NB4 (cell line): Measurements from ENCODE around the gene CORO1C.
"Not testable (repeated sequence)": the region's sequence is repeated elsewhere in the genome, so short reads cannot be mapped to it uniquely, and the experiment has no call there.

Experiments
- DNase-seq: peaks from one replicate; pipeline ENCODE4 v3.0.0; 2010; ENCODE audit warnings: low read depth
- H3K4me3 ChIP-seq: one replicate; pipeline ENCODE4 v1.5.1; 2011; ENCODE audit warnings: mild to moderate bottlenecking, low read depth, low read length, moderate library complexity
- MYC ChIP-seq: IDR thresholded peaks from 2 replicates; pipeline ENCODE4 v1.6.1; 2011; ENCODE audit warnings: low read depth, low read length
- POLR2A ChIP-seq: IDR thresholded peaks from 2 replicates; pipeline ENCODE4 v1.6.1; 2011; ENCODE audit warnings: mild to moderate bottlenecking; ENCODE audit not compliant: insufficient read length; ENCODE audit errors: extremely low read depth
- TF ChIP-seq, protein P1 (sequence below): IDR thresholded peaks from 2 replicates; pipeline ENCODE4 v1.6.1; 2011; ENCODE audit warnings: low read depth, low read length
- TF ChIP-seq, protein P2 (sequence below): IDR thresholded peaks from one replicate; pipeline ENCODE4 v1.5.1; 2012; ENCODE audit warnings: low read depth, low read length

CORO1C gene

DNA sequence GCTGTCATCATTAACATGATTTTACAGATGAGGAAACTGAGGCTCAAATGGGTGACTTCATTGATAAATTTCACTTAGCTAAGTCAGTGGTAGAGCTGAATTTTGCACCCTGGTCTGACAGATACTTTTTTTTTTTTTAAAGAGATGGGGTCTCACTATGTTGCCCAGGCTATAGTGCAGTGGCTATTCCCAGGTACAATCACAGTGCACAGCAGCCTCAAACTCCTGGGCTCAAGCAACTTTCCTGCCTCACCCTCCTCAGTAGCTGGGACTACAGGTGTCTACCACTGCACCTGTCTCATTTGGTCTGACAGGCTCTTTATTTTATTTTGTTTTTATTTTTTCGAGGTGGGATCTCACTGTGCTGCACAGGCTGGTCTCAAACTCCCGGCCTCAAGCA, 24.2 kb upstream of the CORO1C start:
- TF ChIP-seq MYC (no peak), POLR2A (no peak)
- TF ChIP-seq, protein P1, sequence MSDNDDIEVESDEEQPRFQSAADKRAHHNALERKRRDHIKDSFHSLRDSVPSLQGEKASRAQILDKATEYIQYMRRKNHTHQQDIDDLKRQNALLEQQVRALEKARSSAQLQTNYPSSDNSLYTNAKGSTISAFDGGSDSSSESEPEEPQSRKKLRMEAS: no peak
- TF ChIP-seq, protein P2, sequence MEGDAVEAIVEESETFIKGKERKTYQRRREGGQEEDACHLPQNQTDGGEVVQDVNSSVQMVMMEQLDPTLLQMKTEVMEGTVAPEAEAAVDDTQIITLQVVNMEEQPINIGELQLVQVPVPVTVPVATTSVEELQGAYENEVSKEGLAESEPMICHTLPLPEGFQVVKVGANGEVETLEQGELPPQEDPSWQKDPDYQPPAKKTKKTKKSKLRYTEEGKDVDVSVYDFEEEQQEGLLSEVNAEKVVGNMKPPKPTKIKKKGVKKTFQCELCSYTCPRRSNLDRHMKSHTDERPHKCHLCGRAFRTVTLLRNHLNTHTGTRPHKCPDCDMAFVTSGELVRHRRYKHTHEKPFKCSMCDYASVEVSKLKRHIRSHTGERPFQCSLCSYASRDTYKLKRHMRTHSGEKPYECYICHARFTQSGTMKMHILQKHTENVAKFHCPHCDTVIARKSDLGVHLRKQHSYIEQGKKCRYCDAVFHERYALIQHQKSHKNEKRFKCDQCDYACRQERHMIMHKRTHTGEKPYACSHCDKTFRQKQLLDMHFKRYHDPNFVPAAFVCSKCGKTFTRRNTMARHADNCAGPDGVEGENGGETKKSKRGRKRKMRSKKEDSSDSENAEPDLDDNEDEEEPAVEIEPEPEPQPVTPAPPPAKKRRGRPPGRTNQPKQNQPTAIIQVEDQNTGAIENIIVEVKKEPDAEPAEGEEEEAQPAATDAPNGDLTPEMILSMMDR: no peak
- no peak for DNase-seq
- H3K4me3 ChIP-seq: no peak overlapping the region

DNA sequence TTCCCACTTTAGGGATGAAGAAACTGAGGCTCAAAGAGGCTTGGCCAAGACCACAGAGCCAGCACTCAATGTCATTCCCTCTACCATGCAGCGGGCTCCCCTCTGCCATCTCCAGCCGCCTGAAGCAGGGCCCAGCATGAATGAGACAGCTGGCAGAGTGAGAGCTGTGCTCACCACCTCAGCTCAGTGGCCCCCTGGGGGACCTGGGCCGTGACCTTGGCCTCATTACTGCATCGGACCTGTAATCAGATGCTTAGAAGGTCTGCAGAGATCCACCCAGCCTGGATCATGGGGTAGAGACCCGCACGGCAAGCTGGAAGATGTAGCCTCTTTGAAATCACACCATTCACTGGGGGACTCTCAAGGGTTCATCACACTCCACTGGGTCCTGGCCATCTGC, 22.7 kb upstream of the CORO1C start:
- DNase-seq: no peak
- TF ChIP-seq, protein P2: no peak
- no peak for TF ChIP-seq POLR2A
- no peak for TF ChIP-seq MYC
- TF ChIP-seq, protein P1: no peak
- no peak overlapping the region for H3K4me3 ChIP-seq

DNA sequence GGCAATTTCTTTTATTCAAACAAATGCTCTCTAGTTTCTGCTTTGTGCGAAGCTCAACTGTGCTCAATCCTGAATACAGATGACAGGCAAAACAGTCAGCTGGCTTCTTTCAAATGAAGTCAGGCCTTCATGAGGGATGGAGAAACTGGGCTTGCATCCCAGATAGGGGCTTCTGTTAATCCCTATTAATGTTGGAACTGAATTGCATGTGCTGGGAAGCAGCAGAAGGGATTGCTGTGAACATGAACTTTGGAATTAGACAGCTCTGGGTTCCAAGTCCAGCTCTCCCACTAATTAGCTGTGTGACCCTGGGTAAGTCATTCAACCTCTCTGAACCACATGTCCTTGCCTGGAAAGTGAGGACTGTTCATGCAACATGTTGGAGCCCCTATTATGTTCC, 21.1 kb upstream of the CORO1C start:
- H3K4me3 ChIP-seq: no peak overlapping the region
- TF ChIP-seq POLR2A (no peak), MYC (no peak)
- TF ChIP-seq, protein P1: no peak
- TF ChIP-seq, protein P2: no peak
- no peak for DNase-seq

DNA sequence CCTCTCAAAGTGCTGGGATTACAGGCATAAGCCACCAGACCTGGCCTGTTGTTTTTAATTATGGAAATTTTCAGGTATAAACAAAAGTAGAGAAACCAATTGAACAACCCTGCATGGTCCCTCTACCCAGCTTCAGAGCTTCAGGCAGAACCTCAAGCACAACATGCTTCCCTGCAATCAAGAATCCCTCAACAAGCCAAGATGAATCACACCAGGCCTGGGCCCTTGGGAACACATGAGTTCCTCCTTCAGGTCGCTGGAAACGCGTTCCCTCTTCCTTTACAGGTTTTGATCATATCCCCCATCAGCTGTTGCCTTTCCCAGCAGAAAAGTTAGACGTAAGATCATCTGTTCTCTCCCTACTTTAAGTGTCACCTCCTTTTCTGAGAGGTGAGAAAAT, 20.5 kb upstream of the CORO1C start:
- peak; percentile 67 for DNase-seq
- H3K4me3 ChIP-seq: no peak overlapping the region
- TF ChIP-seq POLR2A (no peak), MYC (no peak)
- TF ChIP-seq, protein P1: no peak
- TF ChIP-seq, protein P2: no peak

DNA sequence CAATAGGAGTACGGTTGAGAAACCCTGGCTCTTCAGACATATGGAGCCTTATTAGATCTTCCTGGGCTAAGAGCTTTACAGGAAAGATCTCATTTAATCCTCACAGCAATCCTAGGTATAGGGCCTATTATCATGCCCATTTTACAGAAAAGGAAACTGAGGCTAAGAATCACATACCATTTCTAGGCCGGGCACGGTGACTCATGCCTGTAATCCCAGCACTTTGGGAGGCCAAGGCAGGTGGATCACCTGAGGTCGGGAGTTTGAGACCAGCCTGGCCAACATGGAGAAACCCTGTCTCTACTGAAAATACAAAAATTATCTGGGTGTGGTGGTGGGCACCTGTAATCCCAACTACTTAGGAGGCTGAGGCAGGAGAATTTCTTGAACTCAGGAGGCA, 19.7 kb upstream of the CORO1C start:
- H3K4me3 ChIP-seq, DNase-seq: not testable (repeated sequence)

DNA sequence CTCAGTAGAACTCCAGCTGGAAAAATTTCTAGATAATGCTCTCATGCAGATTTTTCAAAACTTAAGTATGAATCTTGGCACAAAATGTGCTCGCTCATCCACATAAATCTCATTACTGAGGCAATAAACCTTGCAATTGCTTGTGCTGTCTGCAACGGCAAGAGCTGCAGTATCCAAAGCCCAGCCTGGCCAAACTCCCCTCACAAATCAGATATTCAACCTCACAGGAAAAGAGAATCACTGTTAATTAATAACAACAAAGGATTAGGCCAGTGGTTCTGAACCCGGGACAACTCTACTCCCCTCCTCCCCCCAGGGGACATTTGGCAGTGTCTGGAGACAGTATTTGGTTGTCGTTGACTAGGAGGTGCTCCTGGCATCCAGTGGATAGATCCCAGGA, 19.2 kb upstream of the CORO1C start:
- DNase-seq: no peak
- TF ChIP-seq, protein P2: no peak
- TF ChIP-seq POLR2A: no peak
- TF ChIP-seq, protein P1: no peak
- TF ChIP-seq MYC: no peak
- no peak overlapping the region for H3K4me3 ChIP-seq
